Measurements from ENCODE around the gene TTLL11. TPM values are rescaled to one million over a fixed set of nuclear protein-coding genes. Genes with fewer than 3 reads are reported as not detected.

TTLL11 gene
- polyA plus RNA-seq, 1 donor (not counting 4 experiments of a cell fraction or from before 2014, with no cell fraction given), result 8.0 TPM

- Histone ChIP-seq H3K9me1 (ENCODE audit: control insufficient read depth, extremely low read depth, insufficient read depth, low read length) (peaks cover 2% of the 10 kb centered on the region), H3K9me3 (ENCODE audit: control insufficient read depth, low read depth, low read length) (no peaks in the 10 kb centered on the region), H3K4me1 (ENCODE audit: control insufficient read depth, extremely low read depth, insufficient read depth, low read length) (peaks cover 13% of the 10 kb centered on the region), H3K4me2 (ENCODE audit: control insufficient read depth, extremely low read depth, insufficient read depth, low read depth, low read length) (no peak overlapping the region), H3K9ac (ENCODE audit: control insufficient read depth, extremely low read depth, insufficient read depth, low read length) (no peak overlapping the region), H3K4me3 (ENCODE audit: control insufficient read depth in 2 of 3, extremely low read depth in 1 of 3, insufficient read depth in 2 of 3, low read depth in 1 of 3, low read length in 3 of 3) (no peak overlapping the region), H3K36me3 (ENCODE audit: control insufficient read depth in 2 of 2, extremely low read depth in 1 of 2, insufficient read depth in 2 of 2, low read length in 2 of 2) (peaks cover 2 to 3% of the 10 kb centered on the region in 2 experiments), H4K20me1 (ENCODE audit: control insufficient read depth, extremely low read depth, insufficient read depth, low read length) (no peaks in the 10 kb centered on the region), H3K79me2 (ENCODE audit: control insufficient read depth, insufficient read depth, low read length) (no peaks in the 10 kb centered on the region), H3K27me3 (ENCODE audit: control insufficient read depth, extremely low read depth, insufficient read depth, low read length) (no peaks in the 10 kb centered on the region), H2AFZ (ENCODE audit: control insufficient read depth, low read length) (no peak overlapping the region), H3K27ac (ENCODE audit: control insufficient read depth, insufficient read depth, low read length) (no peak overlapping the region)
- dilution Hi-C loops (cut with MboI; ENCODE audit: extremely low pct_ligation_motif_present, low sequenced_read_pairs), result no loop called here
- DNase-seq (ENCODE audit: low read depth, low spot score), result no peak
- FAIRE-seq, result no peak
- no peak for TF ChIP-seq CTCF (optimal IDR thresholded peaks at IDR 0.05 in 1 of 3, IDR thresholded peaks at IDR 0.05 in 1 of 3, conservative IDR thresholded peaks at IDR 0.05 in 1 of 3; ENCODE audit: extremely low read depth in 1 of 3, insufficient read depth in 2 of 3, low read length in 3 of 3)
- no peak for TF ChIP-seq EZH2 (IDR thresholded peaks at IDR 0.05; ENCODE audit: low read length)
These were observed 180.1 kb downstream of the TTLL11 start for GRCh38 chr9:121912812-121913627.

DNA sequence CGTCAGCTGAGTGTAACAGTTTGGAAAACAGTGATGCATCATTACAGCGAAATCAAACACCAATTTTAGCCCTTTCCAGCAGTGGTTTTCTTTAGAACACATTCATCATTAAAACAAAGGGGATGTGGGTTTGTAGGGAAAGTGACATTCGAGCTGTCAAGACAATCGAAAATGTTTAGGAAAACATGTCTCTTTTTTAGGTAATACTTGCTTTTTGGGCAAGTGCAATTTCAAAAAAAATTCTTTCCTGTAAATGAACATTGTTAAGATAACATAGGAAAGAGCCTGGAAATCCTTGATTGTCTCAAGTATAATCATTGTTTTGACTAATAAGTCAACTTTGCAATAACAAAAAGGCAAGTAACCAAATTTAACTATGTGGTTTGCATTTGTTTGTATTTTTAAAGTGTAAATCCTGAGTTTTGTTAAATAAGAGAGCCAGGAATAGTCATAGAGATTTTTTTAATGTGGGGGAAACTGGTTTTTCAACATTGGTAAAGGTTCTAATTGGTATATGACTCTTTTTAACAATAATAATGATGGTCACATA is 182.5 kb downstream of the TTLL11 start:
- dilution Hi-C loops (cut with MboI; ENCODE audit: extremely low pct_ligation_motif_present, low sequenced_read_pairs), result no loop called here
- Histone ChIP-seq H2AFZ (ENCODE audit: control insufficient read depth, low read length) (no peak overlapping the region), H3K9me1 (ENCODE audit: control insufficient read depth, extremely low read depth, insufficient read depth, low read length) (peaks cover 2% of the 10 kb centered on the region), H3K27ac (ENCODE audit: control insufficient read depth, insufficient read depth, low read length) (no peak overlapping the region), H3K9ac (ENCODE audit: control insufficient read depth, extremely low read depth, insufficient read depth, low read length) (no peak overlapping the region), H3K4me3 (ENCODE audit: control insufficient read depth in 2 of 3, extremely low read depth in 1 of 3, insufficient read depth in 2 of 3, low read depth in 1 of 3, low read length in 3 of 3) (no peak overlapping the region), H3K4me1 (ENCODE audit: control insufficient read depth, extremely low read depth, insufficient read depth, low read length) (peaks cover 7% of the 10 kb centered on the region), H4K20me1 (ENCODE audit: control insufficient read depth, extremely low read depth, insufficient read depth, low read length) (no peaks in the 10 kb centered on the region), H3K9me3 (ENCODE audit: control insufficient read depth, low read depth, low read length) (no peaks in the 10 kb centered on the region), H3K27me3 (ENCODE audit: control insufficient read depth, extremely low read depth, insufficient read depth, low read length) (no peaks in the 10 kb centered on the region), H3K36me3 (ENCODE audit: control insufficient read depth in 2 of 2, extremely low read depth in 1 of 2, insufficient read depth in 2 of 2, low read length in 2 of 2) (peaks cover 2 to 3% of the 10 kb centered on the region in 2 experiments), H3K79me2 (ENCODE audit: control insufficient read depth, insufficient read depth, low read length) (no peaks in the 10 kb centered on the region), H3K4me2 (ENCODE audit: control insufficient read depth, extremely low read depth, insufficient read depth, low read depth, low read length) (no peak overlapping the region)
- FAIRE-seq (no peak), DNase-seq (ENCODE audit: low read depth, low spot score) (no peak)
- TF ChIP-seq CTCF (optimal IDR thresholded peaks at IDR 0.05 in 1 of 3, IDR thresholded peaks at IDR 0.05 in 1 of 3, conservative IDR thresholded peaks at IDR 0.05 in 1 of 3; ENCODE audit: extremely low read depth in 1 of 3, insufficient read depth in 2 of 3, low read length in 3 of 3) (no peak), EZH2 (IDR thresholded peaks at IDR 0.05; ENCODE audit: low read length) (no peak)

Measured in keratinocyte (primary cell).